Lower lobe of right lung (tissue), 2 donors: ENCODE measurements around the gene BABAM2. TPM values are rescaled to one million over a fixed set of nuclear protein-coding genes. Genes with fewer than 3 reads are reported as not detected.

Experiments used
- ATAC-seq, 2 donors: fragments of 200-7000 bp; cut with Tn5 transposase; one replicate each; pipeline ENCODE4 v1.9.1; 2020 to 2022; ENCODE audit warnings: mild to moderate bottlenecking in 2 of 2, moderate library complexity in 2 of 2
- DNase-seq: peaks from one replicate; pipeline ENCODE4 v3.0.0-alpha.2; 2020
- H3K27ac ChIP-seq: fragments of 200-600 bp; one replicate; pipeline ENCODE4 v1.8.0; 2022
- H3K27me3 ChIP-seq: fragments of 200-600 bp; one replicate; pipeline ENCODE4 v1.8.0; 2022; ENCODE audit warnings: low read depth
- H3K36me3 ChIP-seq: fragments of 200-600 bp; one replicate; pipeline ENCODE4 v1.8.0; 2022; ENCODE audit warnings: mild to moderate bottlenecking
- H3K4me1 ChIP-seq: fragments of 200-600 bp; one replicate; pipeline ENCODE4 v1.8.0; 2022
- H3K4me3 ChIP-seq: fragments of 200-600 bp; one replicate; pipeline ENCODE4 v1.8.0; 2022; ENCODE audit warnings: mild to moderate bottlenecking
- H3K9me3 ChIP-seq: fragments of 200-600 bp; one replicate; pipeline ENCODE4 v1.8.0; 2022
- CTCF ChIP-seq: fragments of 200-600 bp; IDR thresholded peaks from one replicate; pipeline ENCODE4 v1.8.0; 2022; ENCODE audit warnings: antibody characterized with exemption, mild to moderate bottlenecking
- intact Hi-C: fragments of 100-400 bp; cut with DNase I; formaldehyde crosslinking; loops from one replicate; pipeline ENCODE4 v1.11.0; 2022
- total RNA-seq: library from RNA; stranded (reverse); fragmentation: NEBNext Ultra II Directional; extraction: Animal tissue kit (Norgen Biotek cat#: 25700); gene quantifications from one replicate; pipeline ENCODE4 v1.2.1, GENCODE V29; 2021
- donor health status: DM: no; HTN: yes; CAD: no; lungs with severe emphysema.

BABAM2 gene
- total RNA-seq, 1 donor from 2014 or later: 39.5 TPM

- Histone ChIP-seq H3K9me3 (no peaks in the 10 kb centered on the region), H3K36me3 (no peaks in the 10 kb centered on the region), H3K27me3 (no peaks in the 10 kb centered on the region), H3K4me1 (peaks cover 13% of the 10 kb centered on the region), H3K27ac (no peak overlapping the region), H3K4me3 (no peak overlapping the region)
- ATAC-seq: no peak
- intact Hi-C loops: no loop called here
- TF ChIP-seq CTCF: no peak
- DNase-seq: no peak
Observed at GRCh38 chr2:28098501-28099225, 208.1 kb downstream of the BABAM2 start.

- H3K4me3 ChIP-seq: no peak overlapping the region
- H3K36me3 ChIP-seq: no peaks in the 10 kb centered on the region
- no peak for DNase-seq
- H3K9me3 ChIP-seq: no peaks in the 10 kb centered on the region
- no peaks in the 10 kb centered on the region for H3K27me3 ChIP-seq
- ATAC-seq: no peak
- peaks cover 13% of the 10 kb centered on the region for H3K4me1 ChIP-seq
- no peak overlapping the region for H3K27ac ChIP-seq
- intact Hi-C loops: no loop called here
- no peak for TF ChIP-seq CTCF
Observed at GRCh38 chr2:28101123-28101522, 210.6 kb downstream of the BABAM2 start.

- Histone ChIP-seq H3K36me3 (no peaks in the 10 kb centered on the region), H3K27me3 (no peaks in the 10 kb centered on the region), H3K9me3 (no peaks in the 10 kb centered on the region), H3K27ac (no peak overlapping the region), H3K4me3 (no peak overlapping the region), H3K4me1 (peaks cover 13% of the 10 kb centered on the region)
- intact Hi-C loops: no loop called here
- no peak for DNase-seq
- no peak for ATAC-seq
- no peak for TF ChIP-seq CTCF
Observed at GRCh38 chr2:28101892-28102291, 211.4 kb downstream of the BABAM2 start.

- intact Hi-C loops: no loop called here
- H3K27ac ChIP-seq: no peak overlapping the region
- H3K4me3 ChIP-seq: no peak overlapping the region
- no peaks in the 10 kb centered on the region for H3K36me3 ChIP-seq
- H3K4me1 ChIP-seq: peaks cover 13% of the 10 kb centered on the region
- ATAC-seq (peak in 1 of 2 donors; percentile 57), DNase-seq (no peak)
- H3K27me3 ChIP-seq: no peaks in the 10 kb centered on the region
- TF ChIP-seq CTCF: no peak
- no peaks in the 10 kb centered on the region for H3K9me3 ChIP-seq
Observed at GRCh38 chr2:28102455-28102874, 211.9 kb downstream of the BABAM2 start.

- H3K27ac ChIP-seq: no peak overlapping the region
- no peak for DNase-seq
Observed at GRCh38 chr2:28103611-28104010, 213.1 kb downstream of the BABAM2 start.

More at GRCh38 chr2:28103611-28104010, 213.1 kb downstream of the BABAM2 start:
- no peak overlapping the region for H3K4me3 ChIP-seq
- intact Hi-C loops: no loop called here
- no peak for TF ChIP-seq CTCF
- no peaks in the 10 kb centered on the region for H3K9me3 ChIP-seq
- no peak for ATAC-seq
- H3K4me1 ChIP-seq: peaks cover 13% of the 10 kb centered on the region
- H3K27me3 ChIP-seq: no peaks in the 10 kb centered on the region
- H3K36me3 ChIP-seq: no peaks in the 10 kb centered on the region
